Cerebellar cortex (tissue), 1 donor: ENCODE measurements around the gene THBD.

Source experiments
- DNase-seq: peaks from one replicate; pipeline ENCODE4 v3.0.0-alpha.2; 2015; ENCODE audit warnings: low spot score

THBD gene

GRCh38 chr20:23061734-23062561 is 12.5 kb upstream of the THBD start:
- no peak for DNase-seq

- DNase-seq: no peak
These were observed 11.8 kb upstream of the THBD start for GRCh38 chr20:23061262-23061661.

GRCh38 chr20:23060629-23061028 is 11.2 kb upstream of the THBD start:
- DNase-seq: no peak

GRCh38 chr20:23059846-23060245 is 10.4 kb upstream of the THBD start:
- no peak for DNase-seq

GRCh38 chr20:23059001-23059400 is 9.5 kb upstream of the THBD start:
- DNase-seq: no peak

GRCh38 chr20:23058240-23058639 is 8.8 kb upstream of the THBD start:
- DNase-seq: no peak

GRCh38 chr20:23052904-23053303 is 3.4 kb upstream of the THBD start:
- DNase-seq: no peak

GRCh38 chr20:23050847-23051627 is 1.6 kb upstream of the THBD start:
- no peak for DNase-seq

- no peak for DNase-seq
These were observed 785 bp upstream of the THBD start for GRCh38 chr20:23050076-23050838.

- DNase-seq: peak; percentile 30
These were observed 930 bp downstream of the THBD start for GRCh38 chr20:23048283-23049200.

GRCh38 chr20:23047738-23048214 is 1.7 kb downstream of the THBD start:
- DNase-seq: no peak

- DNase-seq: no peak
These were observed 2.3 kb downstream of the THBD start for GRCh38 chr20:23047001-23047737.

GRCh38 chr20:23046431-23046830 is 3.0 kb downstream of the THBD start:
- no peak for DNase-seq

GRCh38 chr20:23043376-23043775 is 6.1 kb downstream of the THBD start:
- DNase-seq: no peak

GRCh38 chr20:23042270-23042669 is 7.2 kb downstream of the THBD start:
- DNase-seq: no peak

- DNase-seq: no peak
These were observed 9.5 kb downstream of the THBD start for GRCh38 chr20:23039885-23040508.

GRCh38 chr20:23039136-23039875 is 10.2 kb downstream of the THBD start:
- DNase-seq: peak; percentile 70

- DNase-seq: no peak
These were observed 12.4 kb downstream of the THBD start for GRCh38 chr20:23037017-23037481.

- no peak for DNase-seq
These were observed 13.1 kb downstream of the THBD start for GRCh38 chr20:23036371-23036770.
